OCI-LY3 (cell line): Measurements from ENCODE around the gene C8B.

ENCODE experiments used
- EZH2phosphoT487 ChIP-seq: fragments of 200-600 bp; shearing (Covaris generic); IDR thresholded peaks from 2 replicates; pipeline ENCODE4 v1.6.1; 2018; ENCODE audit warnings: antibody characterized with exemption, mixed run types, low read depth
- TF ChIP-seq, protein P1 (sequence below): fragments of 200-600, 300-600 bp; sonication (generic); IDR thresholded peaks from 2 replicates; pipeline ENCODE4 v1.5.1; 2014; ENCODE audit warnings: antibody characterized with exemption, low read length, low read depth

DNA sequence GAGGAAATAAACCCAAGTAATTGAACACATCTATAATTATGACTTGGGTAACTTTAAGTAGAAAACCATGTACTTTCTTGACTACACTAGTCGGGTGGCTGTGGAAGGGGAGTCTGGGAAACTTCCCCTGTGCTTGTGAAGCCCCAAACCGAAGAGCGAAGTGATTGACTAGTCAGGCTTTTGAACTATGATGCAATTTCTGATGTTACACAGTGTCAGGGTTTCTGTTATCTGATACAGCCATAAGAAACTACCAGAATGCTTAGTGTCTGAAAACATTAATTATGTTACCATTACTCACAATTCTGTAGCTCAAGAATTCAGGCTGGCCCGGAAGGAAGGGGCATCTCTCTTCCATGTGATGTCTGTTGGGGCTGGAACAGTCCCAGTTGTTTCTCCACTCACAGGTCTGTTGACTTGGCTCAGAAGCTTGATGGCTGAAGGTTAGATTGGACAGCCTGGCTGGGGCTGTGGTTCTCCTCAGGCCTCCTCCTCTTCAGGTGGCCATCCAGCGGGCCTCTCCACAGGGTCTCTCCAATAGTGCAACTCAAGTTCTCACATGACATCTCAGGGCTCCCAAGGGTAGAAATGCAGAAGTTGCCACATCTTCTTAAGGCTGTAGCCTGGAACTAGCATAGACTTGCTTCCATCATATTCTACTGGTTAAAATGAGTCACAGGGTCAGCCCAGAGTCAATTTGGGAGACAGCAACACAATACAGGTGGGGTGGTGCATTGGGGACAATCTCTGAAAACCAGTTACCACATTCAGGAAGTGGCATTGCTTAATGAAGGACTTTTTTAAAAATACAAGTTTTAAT is 8.3 kb upstream of the C8B start:
- TF ChIP-seq, protein P1, sequence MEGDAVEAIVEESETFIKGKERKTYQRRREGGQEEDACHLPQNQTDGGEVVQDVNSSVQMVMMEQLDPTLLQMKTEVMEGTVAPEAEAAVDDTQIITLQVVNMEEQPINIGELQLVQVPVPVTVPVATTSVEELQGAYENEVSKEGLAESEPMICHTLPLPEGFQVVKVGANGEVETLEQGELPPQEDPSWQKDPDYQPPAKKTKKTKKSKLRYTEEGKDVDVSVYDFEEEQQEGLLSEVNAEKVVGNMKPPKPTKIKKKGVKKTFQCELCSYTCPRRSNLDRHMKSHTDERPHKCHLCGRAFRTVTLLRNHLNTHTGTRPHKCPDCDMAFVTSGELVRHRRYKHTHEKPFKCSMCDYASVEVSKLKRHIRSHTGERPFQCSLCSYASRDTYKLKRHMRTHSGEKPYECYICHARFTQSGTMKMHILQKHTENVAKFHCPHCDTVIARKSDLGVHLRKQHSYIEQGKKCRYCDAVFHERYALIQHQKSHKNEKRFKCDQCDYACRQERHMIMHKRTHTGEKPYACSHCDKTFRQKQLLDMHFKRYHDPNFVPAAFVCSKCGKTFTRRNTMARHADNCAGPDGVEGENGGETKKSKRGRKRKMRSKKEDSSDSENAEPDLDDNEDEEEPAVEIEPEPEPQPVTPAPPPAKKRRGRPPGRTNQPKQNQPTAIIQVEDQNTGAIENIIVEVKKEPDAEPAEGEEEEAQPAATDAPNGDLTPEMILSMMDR: no peak
- TF ChIP-seq EZH2phosphoT487: no peak
